CD4-positive, alpha-beta T cell treated with Interleukin-12 subunit alpha and Interleukin-12 subunit beta, for 1 hour (primary cell): ENCODE measurements around the gene CAMKMT.

Experiments
- DNase-seq: peaks from one replicate; pipeline ENCODE4 v3.0.0-alpha.2; 2020

The CAMKMT gene

GRCh38 chr2:44810892-44811530 is 449.3 kb downstream of the CAMKMT start:
- DNase-seq, result no peak

- DNase-seq, result no peak
Observed at GRCh38 chr2:44813165-44813564, 451.4 kb downstream of the CAMKMT start.

- DNase-seq, result no peak
Observed at GRCh38 chr2:44813658-44814057, 451.9 kb downstream of the CAMKMT start.

GRCh38 chr2:44817256-44817655 is 455.5 kb downstream of the CAMKMT start:
- no peak for DNase-seq

- no peak for DNase-seq
Observed at GRCh38 chr2:44817673-44818335, 456.1 kb downstream of the CAMKMT start.

GRCh38 chr2:44819061-44819460 is 457.3 kb downstream of the CAMKMT start:
- no peak for DNase-seq

GRCh38 chr2:44821500-44821899 is 459.8 kb downstream of the CAMKMT start:
- DNase-seq, result no peak

- DNase-seq, result no peak
Observed at GRCh38 chr2:44822174-44822573, 460.4 kb downstream of the CAMKMT start.
